B cell (primary cell): ENCODE data around the gene BCO1. TPM values are rescaled to one million over a fixed set of nuclear protein-coding genes. Genes with fewer than 3 reads are reported as not detected.

ENCODE experiments used
- ATAC-seq: fragments of 200-7000 bp; cut with Tn5 transposase; one replicate; pipeline ENCODE4 v1.10.0; 2021; ENCODE audit warnings: low read depth, mild to moderate bottlenecking, moderate number of reproducible peaks, moderate library complexity
- CTCF ChIA-PET: fragments of 350-600 bp; sonication (Branson Sonifier 250); formaldehyde crosslinking; loops from one replicate; lab custom pipeline; 2021; ENCODE audit warnings: antibody characterized with exemption, inconsistent platforms; lab: Charles Lee
- POLR2A ChIA-PET: fragments of 350-600 bp; sonication (Branson Sonifier 250); formaldehyde crosslinking; loops from one replicate; lab custom pipeline; 2021; ENCODE audit warnings: antibody characterized with exemption; lab: Charles Lee
- DNase-seq: peaks from one replicate; pipeline ENCODE4 v3.0.0; 2013
- H2AFZ ChIP-seq: 2 replicates; pipeline ENCODE4 v1.6.1; 2012; ENCODE audit warnings: mild to moderate bottlenecking, low read depth, low read length; ENCODE audit not compliant: insufficient read depth, poor library complexity, severe bottlenecking
- H3K27ac ChIP-seq, 2 donors: 1 replicate in 1 of 2; 2 replicates in 1 of 2; pipeline ENCODE4 v1.5.1; 2012 to 2013; ENCODE audit warnings: low read length in 2 of 2, mild to moderate bottlenecking in 2 of 2, moderate library complexity in 1 of 2
- H3K27me3 ChIP-seq, 4 experiments: fragments of 200-600 bp in 1 of 4; sonication (generic) in 1 of 4; replicated peaks in 1 of 4; 1 replicate in 2 of 4; 2 replicates in 2 of 4; pipeline versions ENCODE4 v1.6.1 to v1.7.0; 2013 to 2016; ENCODE audit warnings: low read length in 3 of 4, mild to moderate bottlenecking in 2 of 4, mixed read lengths in 1 of 4, moderate library complexity in 1 of 4; ENCODE audit not compliant: insufficient read depth in 4 of 4, control insufficient read depth in 3 of 4; ENCODE audit errors: control extremely low read depth in 1 of 4
- H3K36me3 ChIP-seq, 2 experiments: replicated peaks in 1 of 2; 1 replicate in 1 of 2; 2 replicates in 1 of 2; pipeline versions ENCODE4 v1.6.1 to v1.7.1; 2013; ENCODE audit warnings: low read length in 1 of 2; ENCODE audit not compliant: insufficient read depth in 2 of 2, control insufficient read depth in 1 of 2; ENCODE audit errors: control extremely low read depth in 1 of 2, extremely low read depth in 1 of 2
- H3K4me1 ChIP-seq, 2 donors: fragments of 200-600 bp in 1 of 2; sonication (generic) in 1 of 2; 1 replicate in 1 of 2; 2 replicates in 1 of 2; pipeline versions ENCODE4 v1.5.1 to v1.6.1; 2013 to 2017; ENCODE audit warnings: low read length in 2 of 2; ENCODE audit not compliant: control insufficient read depth in 2 of 2, insufficient read depth in 2 of 2
- H3K4me2 ChIP-seq: replicated peaks from 2 replicates; pipeline ENCODE3; 2012; ENCODE audit warnings: mild to moderate bottlenecking, low read depth, low read length; ENCODE audit not compliant: poor library complexity, severe bottlenecking
- H3K4me3 ChIP-seq, 5 experiments: fragments of 200-600 bp in 1 of 5; sonication (generic) in 1 of 5; 1 replicate in 3 of 5; 2 replicates in 2 of 5; pipeline versions ENCODE4 v1.5.1 to v1.7.0; 2011 to 2016; ENCODE audit warnings: low read length in 4 of 5, mild to moderate bottlenecking in 4 of 5, low read depth in 2 of 5, control low read depth in 1 of 5, moderate library complexity in 1 of 5; ENCODE audit not compliant: insufficient read depth in 1 of 5; ENCODE audit errors: control extremely low read depth in 1 of 5, extremely low read depth in 1 of 5
- H3K79me2 ChIP-seq: fragments of 200-600 bp; sonication (generic); one replicate; pipeline ENCODE4 v1.6.0; 2016; ENCODE audit warnings: low read length; ENCODE audit not compliant: control insufficient read depth, insufficient read depth
- H3K9ac ChIP-seq: fragments of 200-600 bp; sonication (generic); 2 replicates; pipeline ENCODE4 v1.6.1; 2017; ENCODE audit warnings: mild to moderate bottlenecking, low read length, moderate library complexity
- H3K9me3 ChIP-seq, 3 donors: one replicate each; pipeline versions ENCODE4 v1.6.1 to v1.7.1; 2013; ENCODE audit warnings: low read length in 2 of 3; ENCODE audit not compliant: control insufficient read depth in 2 of 3, insufficient read depth in 1 of 3; ENCODE audit errors: control extremely low read depth in 1 of 3
- H4K20me1 ChIP-seq: 2 replicates; pipeline ENCODE4 v1.6.0; 2012; ENCODE audit warnings: mild to moderate bottlenecking, low read length; ENCODE audit not compliant: insufficient read depth, control insufficient read depth, poor library complexity, severe bottlenecking
- H3K27ac Mint-ChIP-seq: one replicate; pipeline ENCODE4 v1.8.0; 2021; ENCODE audit warnings: mixed read lengths
- H3K27me3 Mint-ChIP-seq: one replicate; pipeline ENCODE4 v1.8.0; 2021; ENCODE audit warnings: mixed read lengths
- H3K4me1 Mint-ChIP-seq: one replicate; pipeline ENCODE4 v1.8.0; 2021; ENCODE audit warnings: mixed read lengths
- H3K4me3 Mint-ChIP-seq: one replicate; pipeline ENCODE4 v1.8.0; 2021; ENCODE audit warnings: mixed read lengths
- H3K9me3 Mint-ChIP-seq: one replicate; pipeline ENCODE4 v1.8.0; 2022; ENCODE audit warnings: mixed read lengths; ENCODE audit not compliant: insufficient read depth
- CTCF ChIP-seq: fragments of 200-600 bp; IDR thresholded peaks from one replicate; pipeline ENCODE4 v1.8.0; 2022; ENCODE audit warnings: antibody characterized with exemption, mild to moderate bottlenecking
- EZH2 ChIP-seq: IDR thresholded peaks from 2 replicates; pipeline ENCODE4 v1.6.1; 2012; ENCODE audit warnings: borderline replicate concordance, low read depth, mild to moderate bottlenecking, moderate library complexity, low read length; ENCODE audit not compliant: insufficient read depth, poor library complexity, severe bottlenecking
- WGBS: methylation state at CpG from one replicate; pipeline ENCODE4 v1.1.5; 2013; ENCODE audit warnings: missing lambda C conversion rate; ENCODE audit not compliant: insufficient coverage; 5-methylcytosine and 5-hydroxymethylcytosine counted together
- intact Hi-C: fragments of 100-400 bp; cut with micrococcal nuclease; formaldehyde crosslinking; loops from one replicate; pipeline ENCODE4 v1.10.0; 2022
- polyA plus RNA-seq: library from polyadenylated mRNA; depleted of rRNA; stranded (reverse); fragments of >200 nt; gene quantifications from 2 replicates; pipeline ENCODE4 v1.2.3, GENCODE V29; 2012
- total RNA-seq, 2 donors: library from RNA; stranded (reverse); fragments of 120-200 nt in 1 of 2; gene quantifications; 1 replicate in 1 of 2; 2 replicates in 1 of 2; pipeline versions ENCODE4 v1.2.3 to v1.2.4, GENCODE V29; 2013 to 2022

The BCO1 gene
- total and polyA plus RNA-seq, 2 donors (not counting 1 experiment from before 2014, with no cell fraction given): not detected

GRCh38 chr16:81313701-81314602 lies 75.5 kb downstream of the BCO1 start:
- Histone ChIP-seq H3K27ac (peak overlapping the region; percentile 30 to 76), H3K36me3 (peaks cover 0 to 2% of the 10 kb centered on the region in 2 experiments), H3K9ac (peak overlapping the region; percentile 90), H3K4me3 (peak overlapping the region; percentile 66 to 94 (median 79)), H3K79me2 (peaks cover 54% of the 10 kb centered on the region), H4K20me1 (peaks cover 18% of the 10 kb centered on the region), H3K27me3 (no peaks in the 10 kb centered on the region), H3K9me3 (no peaks in the 10 kb centered on the region), H3K4me2 (peak overlapping the region; percentile 87), H3K4me1 (peaks cover 16 to 18% of the 10 kb centered on the region in 2 donors), H2AFZ (peak overlapping the region; percentile 94)
- intact Hi-C loops: loop anchor here (1.0 to 10.0 kb wide), 4 partner anchors 191 to 307 kb away; partner anchors contain the start of genes ATMIN, CENPN and GCSH
- 10% methylated on average over 15 of the region's 16 CpGs for WGBS
- POLR2A ChIA-PET: interaction anchor here (0.9 to 1.0 kb wide), 2 partner anchors 237 to 401 kb away, joined by 5 to 6 read pairs; partner anchors contain the start of gene C16orf46
- H3K27me3 Mint-ChIP-seq: no peaks in the 10 kb centered on the region
- CTCF ChIA-PET: interaction anchor here (1.4 kb wide), 1 partner anchor 109 kb away, joined by 3 read pairs; no protein-coding TSS in a partner anchor
- DNase-seq (no peak), ATAC-seq (no peak)
- no peak for TF ChIP-seq CTCF
- TF ChIP-seq EZH2: no peak
- H3K9me3 Mint-ChIP-seq: no peaks in the 10 kb centered on the region
- H3K4me1 Mint-ChIP-seq: peaks cover 32% of the 10 kb centered on the region
- peak overlapping the region; percentile 95 for H3K4me3 Mint-ChIP-seq
- H3K27ac Mint-ChIP-seq: peak overlapping the region; percentile 95
